WERI-Rb-1 (cell line): ENCODE measurements around the gene PRSS57.

Experiments used
- DNase-seq: peaks from one replicate; pipeline ENCODE4 v3.0.0-alpha.2; 2020
- H3K27ac ChIP-seq: fragments of 250-450 bp; sonication (Bioruptor Pico); 2 replicates; pipeline ENCODE4 v1.5.1; 2020; ENCODE audit warnings: mild to moderate bottlenecking, moderate library complexity
- H3K27me3 ChIP-seq: fragments of 250-450 bp; sonication (Bioruptor Pico); 2 replicates; pipeline ENCODE4 v1.5.1; 2021; ENCODE audit warnings: mild to moderate bottlenecking, low read depth, moderate library complexity; ENCODE audit not compliant: insufficient read depth, severe bottlenecking
- H3K36me3 ChIP-seq: fragments of 250-450 bp; sonication (Bioruptor Pico); 2 replicates; pipeline ENCODE4 v1.5.1; 2020; ENCODE audit warnings: mild to moderate bottlenecking, moderate library complexity
- H3K4me3 ChIP-seq: 2 replicates; pipeline ENCODE4 v1.5.1; 2011; ENCODE audit warnings: low read depth, mild to moderate bottlenecking, control low read depth, low read length
- H3K9me3 ChIP-seq: fragments of 250-450 bp; sonication (Bioruptor Pico); 2 replicates; pipeline ENCODE4 v1.5.1; 2021; ENCODE audit warnings: mild to moderate bottlenecking, moderate library complexity; ENCODE audit not compliant: severe bottlenecking
- TF ChIP-seq, protein P1 (sequence below): IDR thresholded peaks from 2 replicates; pipeline ENCODE4 v1.5.1; 2011; ENCODE audit warnings: low read depth, mild to moderate bottlenecking, control low read depth, inconsistent platforms, low read length

Gene PRSS57

DNA sequence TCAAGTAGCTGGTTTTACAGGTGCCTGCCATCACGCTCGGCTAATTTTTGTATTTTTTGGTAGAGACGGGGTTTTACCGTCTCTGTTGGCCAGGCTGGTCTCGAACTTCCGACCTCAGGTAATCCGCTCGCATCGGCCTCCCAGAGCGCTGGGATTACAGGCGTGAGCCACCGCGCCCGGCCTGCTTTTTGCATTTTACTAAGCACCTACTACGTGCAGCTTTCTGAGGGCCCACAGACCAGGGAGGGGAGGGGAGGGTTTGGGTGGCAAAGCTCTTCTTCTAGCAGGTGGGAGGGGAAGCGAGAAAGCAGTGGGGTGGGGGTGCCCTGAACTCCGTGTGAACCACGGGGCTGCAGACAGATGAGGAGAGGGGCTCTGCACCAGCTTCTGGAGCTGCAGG lies 28.5 kb upstream of the PRSS57 start:
- peaks cover 33% of the 10 kb centered on the region for H3K36me3 ChIP-seq
- H3K9me3 ChIP-seq, result no peaks in the 10 kb centered on the region
- TF ChIP-seq, protein P1, sequence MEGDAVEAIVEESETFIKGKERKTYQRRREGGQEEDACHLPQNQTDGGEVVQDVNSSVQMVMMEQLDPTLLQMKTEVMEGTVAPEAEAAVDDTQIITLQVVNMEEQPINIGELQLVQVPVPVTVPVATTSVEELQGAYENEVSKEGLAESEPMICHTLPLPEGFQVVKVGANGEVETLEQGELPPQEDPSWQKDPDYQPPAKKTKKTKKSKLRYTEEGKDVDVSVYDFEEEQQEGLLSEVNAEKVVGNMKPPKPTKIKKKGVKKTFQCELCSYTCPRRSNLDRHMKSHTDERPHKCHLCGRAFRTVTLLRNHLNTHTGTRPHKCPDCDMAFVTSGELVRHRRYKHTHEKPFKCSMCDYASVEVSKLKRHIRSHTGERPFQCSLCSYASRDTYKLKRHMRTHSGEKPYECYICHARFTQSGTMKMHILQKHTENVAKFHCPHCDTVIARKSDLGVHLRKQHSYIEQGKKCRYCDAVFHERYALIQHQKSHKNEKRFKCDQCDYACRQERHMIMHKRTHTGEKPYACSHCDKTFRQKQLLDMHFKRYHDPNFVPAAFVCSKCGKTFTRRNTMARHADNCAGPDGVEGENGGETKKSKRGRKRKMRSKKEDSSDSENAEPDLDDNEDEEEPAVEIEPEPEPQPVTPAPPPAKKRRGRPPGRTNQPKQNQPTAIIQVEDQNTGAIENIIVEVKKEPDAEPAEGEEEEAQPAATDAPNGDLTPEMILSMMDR, result no peak
- no peak overlapping the region for H3K4me3 ChIP-seq
- H3K27ac ChIP-seq, result no peak overlapping the region
- H3K27me3 ChIP-seq, result no peaks in the 10 kb centered on the region
- no peak for DNase-seq

DNA sequence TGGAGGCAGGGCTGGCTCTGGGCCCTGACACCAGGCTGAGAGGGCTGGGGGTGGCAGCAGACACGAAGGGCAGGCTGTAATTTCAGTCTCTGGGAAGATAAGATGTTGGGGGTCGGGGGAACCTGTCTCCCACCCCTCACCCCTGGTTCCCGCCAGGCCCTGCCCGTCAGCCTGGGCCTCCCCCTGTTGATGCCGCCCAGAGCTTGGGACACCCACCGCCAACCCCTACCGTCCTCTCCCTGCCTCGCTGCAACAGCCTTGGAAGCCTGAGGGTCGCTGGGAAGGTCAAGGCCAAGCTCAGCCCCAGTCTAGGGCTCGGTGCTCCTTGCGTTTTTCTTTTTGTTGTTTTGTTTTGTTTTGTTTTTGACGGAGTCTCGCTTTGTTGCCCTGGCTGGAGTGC lies 28.0 kb upstream of the PRSS57 start:
- Histone ChIP-seq H3K27ac (no peak overlapping the region), H3K9me3 (no peaks in the 10 kb centered on the region), H3K4me3 (no peak overlapping the region), H3K27me3 (no peaks in the 10 kb centered on the region), H3K36me3 (peaks cover 28% of the 10 kb centered on the region)
- no peak for DNase-seq
- TF ChIP-seq, protein P1, result no peak

DNA sequence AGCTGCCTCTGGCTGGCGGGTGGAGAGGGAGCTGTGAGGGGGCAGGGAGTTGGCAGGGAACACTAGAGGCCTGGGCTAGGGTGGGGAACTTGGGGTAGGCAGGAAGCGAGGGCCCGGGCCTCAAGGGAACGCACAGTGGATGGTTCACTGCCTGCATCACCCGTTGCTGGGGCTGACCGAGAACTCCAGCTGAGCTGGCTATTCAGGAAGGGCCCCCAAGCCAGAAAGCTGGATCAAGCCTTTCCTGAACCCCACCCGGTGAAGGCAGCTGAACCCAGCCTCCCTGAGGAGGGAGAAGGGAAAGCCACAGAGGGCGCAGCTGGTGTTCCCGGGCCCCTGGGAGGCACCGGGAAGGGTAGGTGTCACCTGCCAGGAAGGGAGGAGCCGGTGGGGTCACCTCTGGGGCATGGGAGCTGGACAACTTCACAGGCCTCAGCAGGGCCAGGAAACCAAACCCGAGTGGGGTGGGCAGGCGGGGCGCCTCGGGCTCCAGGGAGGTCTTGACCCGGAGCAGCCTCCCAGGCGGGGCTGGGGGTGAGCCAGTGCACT lies 27.4 kb upstream of the PRSS57 start:
- DNase-seq, result no peak
- Histone ChIP-seq H3K27me3 (no peaks in the 10 kb centered on the region), H3K36me3 (peaks cover 24% of the 10 kb centered on the region), H3K27ac (no peak overlapping the region), H3K9me3 (no peaks in the 10 kb centered on the region), H3K4me3 (no peak overlapping the region)
- TF ChIP-seq, protein P1, result no peak

DNA sequence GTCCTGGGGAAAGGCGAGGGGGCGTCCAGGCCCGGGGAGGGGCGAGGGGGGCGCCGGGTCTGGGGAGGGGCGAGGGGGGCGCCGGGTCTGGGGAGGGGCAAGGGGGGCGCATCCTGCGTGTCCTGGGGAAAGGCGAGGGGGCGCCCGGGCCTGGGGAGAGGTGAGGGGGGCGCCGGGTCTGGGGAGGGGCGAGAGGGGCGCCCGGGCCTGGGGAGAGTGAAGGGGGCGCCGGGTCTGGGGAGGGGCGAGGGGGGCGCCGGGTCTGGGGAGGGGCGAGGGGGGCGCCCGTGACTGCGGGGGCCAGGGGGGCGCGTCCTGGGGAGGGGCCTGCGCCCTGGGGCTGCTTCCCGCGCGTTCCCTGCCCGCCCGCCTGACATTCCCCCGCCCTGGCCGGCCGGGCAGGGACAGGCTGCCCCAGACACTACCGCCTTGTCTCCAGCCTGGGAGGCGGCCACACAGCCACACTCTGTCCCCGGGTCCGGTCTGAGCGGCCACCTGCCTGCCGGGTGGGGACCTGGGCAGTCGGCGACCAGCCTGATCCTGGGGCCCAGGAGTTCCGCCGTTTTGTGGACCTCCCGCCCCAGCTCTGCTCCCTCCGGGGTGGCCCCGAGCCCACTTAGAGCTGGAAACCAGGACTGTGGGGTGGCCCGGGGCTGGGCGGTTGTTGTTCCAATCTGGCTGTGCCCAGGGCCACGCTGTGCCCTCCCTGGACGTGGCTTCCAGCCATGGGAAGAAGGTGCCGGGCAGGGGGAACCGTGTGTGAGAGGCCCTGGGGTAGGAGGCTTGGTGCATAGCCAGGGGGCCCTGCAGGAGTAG lies 25.3 kb upstream of the PRSS57 start:
- no peak for DNase-seq
- no peak overlapping the region for H3K27ac ChIP-seq
- H3K36me3 ChIP-seq, result peaks cover 11% of the 10 kb centered on the region; the same call in 1 of the 2 replicates
- H3K9me3 ChIP-seq, result no peaks in the 10 kb centered on the region
- TF ChIP-seq, protein P1, result no peak
- no peaks in the 10 kb centered on the region for H3K27me3 ChIP-seq
- H3K4me3 ChIP-seq, result no peak overlapping the region

DNA sequence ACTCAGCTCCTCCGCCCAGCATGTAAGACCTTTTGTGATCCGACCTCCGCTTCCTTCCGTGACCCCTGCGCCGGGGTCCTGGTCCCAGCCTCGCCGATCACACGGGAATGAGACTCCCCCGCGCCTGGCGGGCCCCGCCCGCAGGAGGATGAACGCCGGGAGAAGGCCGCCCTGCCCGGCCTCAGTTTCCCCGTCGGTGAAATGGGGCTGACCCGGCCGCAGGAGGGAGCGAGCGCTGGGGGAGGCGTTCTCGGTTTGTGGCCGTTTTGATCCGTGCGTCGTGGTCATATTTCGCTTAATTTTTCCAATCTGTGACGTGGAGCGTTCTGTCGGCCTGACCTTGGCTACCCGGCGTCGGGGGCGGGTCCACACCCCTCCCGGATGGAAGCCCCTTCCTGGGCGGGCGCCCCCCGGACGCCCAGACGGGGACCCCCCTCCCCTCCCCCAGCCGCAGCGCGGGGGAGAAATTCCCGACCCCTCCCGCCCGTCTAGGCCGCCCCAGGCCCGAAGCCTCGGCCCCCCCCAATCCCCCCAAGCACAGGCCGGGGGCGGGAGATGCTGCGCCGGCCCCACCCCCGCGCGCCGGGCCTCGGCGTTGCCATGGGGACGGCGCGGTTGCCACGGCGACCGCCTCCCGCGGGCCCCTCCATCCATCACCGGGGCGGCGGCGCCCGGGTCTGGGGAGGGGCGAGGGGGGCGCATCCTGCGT lies 24.5 kb upstream of the PRSS57 start:
- DNase-seq, result no peak
- TF ChIP-seq, protein P1, result no peak
- H3K4me3 ChIP-seq, result no peak overlapping the region
- H3K9me3 ChIP-seq, result no peaks in the 10 kb centered on the region
- H3K36me3 ChIP-seq, result peaks cover 5% of the 10 kb centered on the region; the same call in 1 of the 2 replicates
- H3K27me3 ChIP-seq, result no peaks in the 10 kb centered on the region
- H3K27ac ChIP-seq, result no peak overlapping the region
